GM18867 (cell line): ENCODE results near the gene TTLL11.
"Not testable (repeated sequence)": the region's sequence is repeated elsewhere in the genome, so short reads cannot be mapped to it uniquely, and the experiment has no call there.

Source experiments
- ATAC-seq: cut with Tn5 transposase; IDR thresholded peaks from one replicate; pipeline ENCODE4 v1.9.1; 2021; ENCODE audit warnings: mild to moderate bottlenecking, moderate library complexity; ENCODE audit not compliant: unreplicated experiment

Gene TTLL11

GRCh38 chr9:121914604-121915303, 178.4 kb downstream of the TTLL11 start:
- no peak for ATAC-seq

- ATAC-seq: no peak
Observed at GRCh38 chr9:121914017-121914595, 179.0 kb downstream of the TTLL11 start.

DNA sequence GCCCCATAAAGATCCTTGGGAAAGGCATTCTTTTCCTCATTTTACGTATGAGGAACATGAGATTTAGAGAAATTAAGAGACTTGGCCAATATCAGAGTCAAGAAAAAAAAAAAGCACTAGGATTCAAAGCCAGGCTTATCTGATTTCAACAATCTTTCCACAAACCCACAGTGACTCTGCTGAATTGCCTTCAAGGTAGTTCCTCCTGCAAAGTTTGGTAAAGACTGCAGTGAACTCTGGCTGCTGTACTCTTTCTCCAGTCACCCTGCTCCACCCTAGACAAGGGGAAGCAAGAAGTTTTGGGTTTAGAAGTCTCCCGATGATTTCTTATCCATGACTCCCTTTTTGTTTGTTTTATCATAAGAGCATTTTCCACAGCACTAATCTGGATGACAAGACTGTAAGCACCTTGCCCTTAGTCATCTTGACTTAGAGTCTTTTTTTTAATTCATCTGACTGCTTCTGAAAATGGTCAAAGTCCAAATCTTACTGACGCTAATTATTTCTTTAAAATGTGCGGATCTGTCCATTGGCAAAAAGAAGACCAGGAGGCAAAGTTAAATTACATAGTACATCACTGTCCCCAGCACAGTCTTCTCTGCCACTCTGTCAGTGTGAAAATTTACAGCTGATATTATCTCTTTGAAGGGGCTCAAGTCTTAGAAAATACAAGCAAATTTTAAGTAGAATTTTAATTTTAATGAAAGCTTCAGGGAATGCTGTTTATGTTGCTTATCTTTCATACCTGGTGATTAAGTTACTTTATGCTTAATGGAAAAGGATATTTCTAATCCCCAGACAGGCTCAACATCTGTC, 180.1 kb downstream of the TTLL11 start:
- ATAC-seq: no peak

- no peak for ATAC-seq
Observed at GRCh38 chr9:121910491-121911040, 182.5 kb downstream of the TTLL11 start.

DNA sequence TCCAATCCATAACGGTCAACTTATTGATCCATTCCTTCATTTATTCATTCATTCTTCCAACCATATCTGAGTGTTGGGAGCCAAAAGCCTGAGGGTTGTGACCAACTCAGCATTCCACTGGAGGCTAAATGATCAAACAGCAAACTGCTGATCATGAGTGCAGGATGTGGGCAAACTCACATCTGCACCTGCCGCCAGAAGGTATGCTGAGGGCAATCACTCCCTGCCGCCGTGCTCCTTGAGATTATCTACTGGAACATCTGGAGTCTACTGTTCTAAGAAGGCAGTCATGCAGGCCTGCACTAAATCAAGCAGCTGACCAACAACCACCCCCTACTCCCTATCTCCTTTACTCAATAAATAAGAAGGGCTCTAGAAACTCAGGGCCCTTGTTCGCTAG, 184.0 kb downstream of the TTLL11 start:
- no peak for ATAC-seq

GRCh38 chr9:121906074-121906870, 186.8 kb downstream of the TTLL11 start:
- ATAC-seq: no peak

- no peak for ATAC-seq
Observed at GRCh38 chr9:121902461-121903135, 190.5 kb downstream of the TTLL11 start.

DNA sequence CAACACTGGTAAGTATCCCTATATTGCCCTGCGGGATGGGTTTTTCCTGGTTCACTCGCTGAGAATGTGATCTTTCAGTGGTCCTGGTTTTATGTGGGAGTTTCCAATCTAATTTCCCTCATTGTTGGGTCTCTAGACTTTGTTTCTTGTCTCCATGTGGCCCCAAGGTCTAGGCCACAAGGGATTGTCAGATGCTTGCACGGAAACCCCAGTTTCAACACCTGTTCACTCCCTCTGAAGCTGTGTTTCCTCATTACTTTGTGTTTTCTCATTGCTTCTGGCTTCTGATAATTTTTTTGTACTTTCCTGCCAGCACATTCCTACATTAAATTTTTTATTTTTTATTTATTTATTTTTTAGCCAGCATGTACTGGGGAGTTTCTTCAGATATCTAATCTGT, 191.5 kb downstream of the TTLL11 start:
- no peak for ATAC-seq

GRCh38 chr9:121900163-121900562, 192.9 kb downstream of the TTLL11 start:
- ATAC-seq: no peak

DNA sequence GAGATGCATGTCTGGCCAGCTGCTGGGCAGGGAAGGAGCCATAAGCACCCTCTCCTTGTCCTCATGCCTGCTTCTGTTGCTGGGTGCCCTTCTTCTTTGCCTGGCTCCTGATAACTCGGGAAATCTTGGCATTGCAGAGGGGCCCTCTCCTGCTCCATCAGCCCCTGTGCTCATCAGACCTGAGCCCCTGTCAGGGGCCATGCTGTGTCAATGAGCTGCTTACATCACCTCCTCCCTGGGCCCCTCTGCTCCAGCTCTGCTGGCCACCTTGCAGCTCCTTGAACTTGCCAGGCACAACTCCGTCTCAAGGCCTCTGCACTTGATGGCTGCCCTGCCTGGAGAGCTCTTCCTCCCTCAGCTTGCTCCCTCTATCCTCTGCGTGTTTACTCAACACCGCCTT, 194.3 kb downstream of the TTLL11 start:
- ATAC-seq: no peak

- no peak for ATAC-seq
Observed at GRCh38 chr9:121897140-121897539, 196.0 kb downstream of the TTLL11 start.

DNA sequence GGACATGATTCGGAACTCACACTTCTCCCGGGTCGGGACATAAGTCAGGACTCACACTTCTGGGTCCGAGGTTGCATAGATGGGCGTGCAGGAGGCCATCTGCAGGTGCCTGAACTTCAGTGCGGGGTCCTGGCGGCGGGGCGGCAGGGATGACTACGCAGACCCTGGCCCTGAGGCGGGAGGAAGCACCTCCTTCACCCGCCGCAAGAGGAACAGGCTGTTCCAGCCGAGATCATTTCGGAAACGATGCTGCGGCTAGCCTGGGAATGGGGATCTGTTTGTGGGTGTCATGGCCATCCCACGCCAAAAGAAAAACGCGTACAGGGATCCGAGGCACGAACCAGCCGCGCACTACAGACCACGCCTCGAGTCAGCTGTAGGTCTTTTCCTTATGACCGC, 196.6 kb downstream of the TTLL11 start:
- ATAC-seq: no peak

- ATAC-seq: no peak
Observed at GRCh38 chr9:121895818-121896544, 197.1 kb downstream of the TTLL11 start.

- ATAC-seq: no peak
Observed at GRCh38 chr9:121895358-121895757, 197.8 kb downstream of the TTLL11 start.

- ATAC-seq: not testable (repeated sequence)
Observed at GRCh38 chr9:121894380-121894779, 198.7 kb downstream of the TTLL11 start.

- no peak for ATAC-seq
Observed at GRCh38 chr9:121893786-121894185, 199.3 kb downstream of the TTLL11 start.

GRCh38 chr9:121892706-121893105, 200.4 kb downstream of the TTLL11 start:
- ATAC-seq: no peak

DNA sequence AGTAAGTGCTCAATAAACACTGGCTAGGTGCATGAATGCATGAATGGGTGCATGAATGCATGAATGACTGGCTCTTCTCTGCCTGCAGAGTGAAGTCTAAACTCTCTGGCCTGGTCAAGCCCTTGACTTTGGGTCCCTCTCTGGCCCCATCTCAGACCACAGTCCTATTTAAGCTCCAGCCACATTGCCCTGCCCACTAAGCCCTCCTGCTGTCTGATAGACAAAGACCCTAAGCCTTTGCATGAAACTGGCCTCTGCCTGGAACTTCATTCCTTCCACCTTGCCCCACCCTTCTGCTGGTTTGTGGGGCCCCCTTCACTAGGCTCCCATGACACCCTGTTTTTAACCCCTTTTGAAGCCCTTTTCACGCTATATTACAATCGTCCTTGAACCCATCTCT, 202.4 kb downstream of the TTLL11 start:
- no peak for ATAC-seq

DNA sequence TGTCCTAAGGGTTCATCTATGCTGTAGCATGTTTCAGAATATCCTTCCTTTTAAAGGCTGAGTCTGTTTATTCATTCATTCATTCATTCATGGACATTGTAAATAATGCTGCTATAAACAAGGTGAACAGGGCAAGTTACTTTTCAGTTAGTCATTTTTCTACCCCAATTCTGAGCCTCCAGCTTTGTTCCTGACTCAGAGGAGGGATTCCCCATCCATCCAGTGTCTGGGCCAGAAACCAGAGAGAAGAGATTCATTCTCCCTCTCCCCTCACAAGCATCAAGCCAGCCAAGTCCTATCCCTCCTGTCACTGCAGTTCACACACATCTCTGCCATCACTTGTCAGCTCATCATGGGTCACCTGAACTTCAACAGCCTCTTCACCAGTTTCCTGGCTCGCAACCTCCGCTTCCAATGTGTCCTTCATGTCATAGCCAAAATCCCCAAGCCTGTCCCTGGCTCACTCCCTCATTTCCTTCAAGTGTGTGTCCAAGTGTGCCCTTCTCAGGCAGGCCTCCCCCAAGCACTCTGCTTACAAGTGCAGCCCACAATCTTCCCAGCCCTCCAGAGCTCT, 203.0 kb downstream of the TTLL11 start:
- ATAC-seq: no peak
